ENCODE measurements around the gene GPR160. TPM values are rescaled to one million over a fixed set of nuclear protein-coding genes. Genes with fewer than 3 reads are reported as not detected.

Gene GPR160
- total RNA-seq, 1 donor from 2014 or later, result 1.4 TPM

DNA sequence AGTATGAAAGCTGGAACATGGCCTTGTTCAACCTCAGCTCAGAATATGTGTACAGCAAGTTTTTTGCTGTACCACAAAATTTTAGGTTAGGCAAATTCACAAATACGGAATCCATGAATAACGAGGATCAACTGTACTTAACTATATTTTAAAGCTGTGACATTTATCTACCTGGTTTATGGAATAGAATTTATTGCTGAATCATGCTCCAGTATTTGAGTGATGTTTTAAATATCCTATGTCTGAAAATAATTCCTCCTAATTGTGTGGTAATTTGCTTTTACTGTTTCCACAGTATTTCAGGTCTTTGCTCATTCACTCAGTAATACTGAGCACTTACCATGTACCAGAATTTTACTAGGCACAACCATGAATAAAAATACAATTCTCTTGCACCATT is 41.7 kb upstream of the GPR160 start:
- no peak for DNase-seq (ENCODE audit: low read depth)

DNA sequence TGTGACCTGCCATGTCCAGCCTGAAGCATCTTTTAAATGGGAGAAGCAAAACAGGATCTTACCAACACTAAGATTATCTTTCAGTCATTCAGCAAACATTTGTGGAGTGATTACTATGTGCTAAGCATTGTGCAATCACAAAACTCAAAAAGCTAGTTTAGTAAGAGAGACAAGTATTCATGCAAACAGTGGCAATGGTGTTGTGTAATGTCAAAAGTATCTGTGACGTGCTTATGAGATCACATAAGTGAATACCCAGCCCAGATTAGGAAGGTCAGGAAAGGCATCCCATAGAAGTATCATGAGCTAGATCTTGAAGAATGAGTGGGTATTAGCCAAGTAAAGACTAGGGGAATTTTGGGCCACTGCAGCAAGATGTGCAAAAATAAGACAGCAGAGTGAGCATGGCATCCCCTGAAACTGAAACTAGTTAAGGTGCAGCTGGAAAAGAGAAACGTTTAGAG is 39.1 kb upstream of the GPR160 start:
- Histone ChIP-seq H3K79me2 (ENCODE audit: insufficient read depth, low read length) (no peaks in the 10 kb centered on the region), H3K9me3 (ENCODE audit: insufficient read depth, low read depth, low read length) (peaks cover 2% of the 10 kb centered on the region), H3K27ac (ENCODE audit: low read depth, low read length) (no peak overlapping the region), H3K36me3 (ENCODE audit: insufficient read depth, low read length) (peaks cover 13% of the 10 kb centered on the region), H2AFZ (ENCODE audit: low read depth, low read length) (no peak overlapping the region), H3K9ac (ENCODE audit: low read length) (no peak overlapping the region), H3K4me2 (ENCODE audit: low read length) (no peak overlapping the region), H3K4me1 (ENCODE audit: insufficient read depth, low read length) (no peaks in the 10 kb centered on the region), H3K4me3 (ENCODE audit: insufficient read depth, low read depth, low read length) (no peak overlapping the region), H3K27me3 (ENCODE audit: insufficient read depth, low read length) (no peaks in the 10 kb centered on the region), H4K20me1 (ENCODE audit: insufficient read depth, low read length) (no peaks in the 10 kb centered on the region)
- H3K4me3 Mint-ChIP-seq (ENCODE audit: unreplicated experiment), result no peak overlapping the region
- H3K9me3 Mint-ChIP-seq (ENCODE audit: unreplicated experiment), result no peaks in the 10 kb centered on the region
- peaks cover 5% of the 10 kb centered on the region for H3K4me1 Mint-ChIP-seq (ENCODE audit: low read depth, unreplicated experiment)
- H3K36me3 Mint-ChIP-seq (ENCODE audit: low read depth, unreplicated experiment), result peaks cover 2% of the 10 kb centered on the region
- H3K27ac Mint-ChIP-seq (ENCODE audit: unreplicated experiment), result no peak overlapping the region
- TF ChIP-seq, protein P1, sequence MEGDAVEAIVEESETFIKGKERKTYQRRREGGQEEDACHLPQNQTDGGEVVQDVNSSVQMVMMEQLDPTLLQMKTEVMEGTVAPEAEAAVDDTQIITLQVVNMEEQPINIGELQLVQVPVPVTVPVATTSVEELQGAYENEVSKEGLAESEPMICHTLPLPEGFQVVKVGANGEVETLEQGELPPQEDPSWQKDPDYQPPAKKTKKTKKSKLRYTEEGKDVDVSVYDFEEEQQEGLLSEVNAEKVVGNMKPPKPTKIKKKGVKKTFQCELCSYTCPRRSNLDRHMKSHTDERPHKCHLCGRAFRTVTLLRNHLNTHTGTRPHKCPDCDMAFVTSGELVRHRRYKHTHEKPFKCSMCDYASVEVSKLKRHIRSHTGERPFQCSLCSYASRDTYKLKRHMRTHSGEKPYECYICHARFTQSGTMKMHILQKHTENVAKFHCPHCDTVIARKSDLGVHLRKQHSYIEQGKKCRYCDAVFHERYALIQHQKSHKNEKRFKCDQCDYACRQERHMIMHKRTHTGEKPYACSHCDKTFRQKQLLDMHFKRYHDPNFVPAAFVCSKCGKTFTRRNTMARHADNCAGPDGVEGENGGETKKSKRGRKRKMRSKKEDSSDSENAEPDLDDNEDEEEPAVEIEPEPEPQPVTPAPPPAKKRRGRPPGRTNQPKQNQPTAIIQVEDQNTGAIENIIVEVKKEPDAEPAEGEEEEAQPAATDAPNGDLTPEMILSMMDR (IDR thresholded peaks at IDR 0.05; ENCODE audit: insufficient read depth, low read depth, low read length), result no peak
- H3K27me3 Mint-ChIP-seq (ENCODE audit: low read depth, unreplicated experiment), result no peaks in the 10 kb centered on the region
- peak; percentile 80 for DNase-seq (ENCODE audit: low read depth)
- FAIRE-seq, result no peak

More for the DNA sequence above, 41.7 kb upstream of the GPR160 start:
- Mint-ChIP-seq H3K9me3 (ENCODE audit: unreplicated experiment) (no peaks in the 10 kb centered on the region), H3K4me3 (ENCODE audit: unreplicated experiment) (no peak overlapping the region), H3K27ac (ENCODE audit: unreplicated experiment) (no peak overlapping the region), H3K4me1 (ENCODE audit: low read depth, unreplicated experiment) (peaks cover 5% of the 10 kb centered on the region), H3K27me3 (ENCODE audit: low read depth, unreplicated experiment) (no peaks in the 10 kb centered on the region), H3K36me3 (ENCODE audit: low read depth, unreplicated experiment) (peaks cover 6% of the 10 kb centered on the region)
- Histone ChIP-seq H4K20me1 (ENCODE audit: insufficient read depth, low read length) (peaks cover 4% of the 10 kb centered on the region), H3K4me3 (ENCODE audit: insufficient read depth, low read depth, low read length) (no peak overlapping the region), H3K36me3 (ENCODE audit: insufficient read depth, low read length) (peaks cover 36% of the 10 kb centered on the region), H3K27me3 (ENCODE audit: insufficient read depth, low read length) (no peaks in the 10 kb centered on the region), H3K9ac (ENCODE audit: low read length) (no peak overlapping the region), H2AFZ (ENCODE audit: low read depth, low read length) (no peak overlapping the region), H3K9me3 (ENCODE audit: insufficient read depth, low read depth, low read length) (peaks cover 2% of the 10 kb centered on the region), H3K27ac (ENCODE audit: low read depth, low read length) (no peak overlapping the region), H3K79me2 (ENCODE audit: insufficient read depth, low read length) (no peaks in the 10 kb centered on the region), H3K4me1 (ENCODE audit: insufficient read depth, low read length) (no peaks in the 10 kb centered on the region), H3K4me2 (ENCODE audit: low read length) (no peak overlapping the region)
- TF ChIP-seq, protein P1 (IDR thresholded peaks at IDR 0.05; ENCODE audit: insufficient read depth, low read depth, low read length), result no peak
- TF ChIP-seq EZH2 (IDR thresholded peaks at IDR 0.05; ENCODE audit: insufficient read depth, low read length), result no peak
- FAIRE-seq, result no peak

DNA sequence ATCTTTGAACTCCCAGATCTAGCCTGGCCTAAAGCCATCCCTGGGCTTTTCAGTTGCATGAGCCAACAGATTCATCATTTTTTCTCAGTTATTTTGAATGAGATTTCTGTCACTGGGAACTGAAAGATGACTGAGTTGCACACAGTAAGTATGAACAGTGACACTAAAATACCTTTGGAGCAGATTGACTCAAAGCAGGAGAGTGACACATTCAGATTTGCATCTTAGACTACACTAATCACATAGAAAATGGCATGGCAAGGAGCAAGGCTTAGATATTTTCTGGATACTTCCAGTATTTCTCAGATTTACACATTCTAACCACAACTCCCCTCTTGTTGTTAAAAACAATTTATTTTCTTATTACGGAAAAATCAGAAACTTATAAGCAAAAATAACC is 38.4 kb upstream of the GPR160 start:
- H3K27me3 Mint-ChIP-seq (ENCODE audit: low read depth, unreplicated experiment), result no peaks in the 10 kb centered on the region
- peaks cover 12% of the 10 kb centered on the region for H3K36me3 ChIP-seq (ENCODE audit: insufficient read depth, low read length)
- no peaks in the 10 kb centered on the region for H3K9me3 Mint-ChIP-seq (ENCODE audit: unreplicated experiment)
- H3K4me1 Mint-ChIP-seq (ENCODE audit: low read depth, unreplicated experiment), result peaks cover 5% of the 10 kb centered on the region
- no peak overlapping the region for H3K4me2 ChIP-seq (ENCODE audit: low read length)
- DNase-seq (ENCODE audit: low read depth), result no peak
- H3K79me2 ChIP-seq (ENCODE audit: insufficient read depth, low read length), result no peaks in the 10 kb centered on the region
- H3K4me1 ChIP-seq (ENCODE audit: insufficient read depth, low read length), result no peaks in the 10 kb centered on the region
- no peaks in the 10 kb centered on the region for H4K20me1 ChIP-seq (ENCODE audit: insufficient read depth, low read length)
- H3K27ac ChIP-seq (ENCODE audit: low read depth, low read length), result no peak overlapping the region
- H2AFZ ChIP-seq (ENCODE audit: low read depth, low read length), result no peak overlapping the region
- H3K4me3 ChIP-seq (ENCODE audit: insufficient read depth, low read depth, low read length), result no peak overlapping the region
- TF ChIP-seq EZH2 (IDR thresholded peaks at IDR 0.05; ENCODE audit: insufficient read depth, low read length), result no peak
- TF ChIP-seq, protein P1 (IDR thresholded peaks at IDR 0.05; ENCODE audit: insufficient read depth, low read depth, low read length), result no peak
- no peak overlapping the region for H3K4me3 Mint-ChIP-seq (ENCODE audit: unreplicated experiment)
- no peak overlapping the region for H3K9ac ChIP-seq (ENCODE audit: low read length)
- no peaks in the 10 kb centered on the region for H3K27me3 ChIP-seq (ENCODE audit: insufficient read depth, low read length)
- H3K36me3 Mint-ChIP-seq (ENCODE audit: low read depth, unreplicated experiment), result peaks cover 2% of the 10 kb centered on the region
- no peak for FAIRE-seq
- peaks cover 2% of the 10 kb centered on the region for H3K9me3 ChIP-seq (ENCODE audit: insufficient read depth, low read depth, low read length)
- no peak overlapping the region for H3K27ac Mint-ChIP-seq (ENCODE audit: unreplicated experiment)

Data from astrocyte (in vitro differentiated cells and primary cell).